Stomach (tissue), 9 donors: ENCODE data around the gene TMEM134. TPM values are rescaled to one million over a fixed set of nuclear protein-coding genes. Genes with fewer than 3 reads are reported as not detected.

Experiments
- DNase-seq, 2 donors: peaks; one replicate each; pipeline versions ENCODE4 v3.0.0 to v3.0.0-alpha.2; 2013 to 2019
- H3K27ac ChIP-seq, 5 donors: fragments of 200-600 bp in 4 of 5; sonication (generic) in 4 of 5; one replicate each; pipeline ENCODE4 v1.5.1; 2013 to 2019; ENCODE audit warnings: mild to moderate bottlenecking in 1 of 5, moderate library complexity in 1 of 5
- H3K27me3 ChIP-seq, 3 donors: fragments of 200-600 bp; sonication (generic); one replicate each; pipeline ENCODE4 v1.5.1; 2017 to 2019; ENCODE audit warnings: mixed run types in 1 of 3
- H3K36me3 ChIP-seq, 4 donors: fragments of 200-600 bp; sonication (generic); 1 replicate in 3 of 4; 2 replicates in 1 of 4; pipeline ENCODE4 v1.5.1; 2016 to 2019
- H3K4me1 ChIP-seq, 4 donors: fragments of 200-600 bp; sonication (generic); one replicate each; pipeline ENCODE4 v1.5.1; 2016 to 2019
- H3K4me3 ChIP-seq, 4 donors: fragments of 200-600 bp; sonication (generic) in 3 of 4; one replicate each; pipeline ENCODE4 v1.5.1; 2016 to 2019; ENCODE audit warnings: mild to moderate bottlenecking in 1 of 4
- H3K9me3 ChIP-seq, 4 donors: fragments of 200-600 bp; sonication (generic); one replicate each; pipeline ENCODE4 v1.5.1; 2016 to 2019
- EP300 ChIP-seq: sonication (generic); formaldehyde crosslinking; IDR thresholded peaks from one replicate; pipeline ENCODE4 v1.6.1; 2017; ENCODE audit warnings: antibody characterized with exemption
- POLR2A ChIP-seq, 4 donors: fragments of 450-650 bp; IDR thresholded peaks; one replicate each; pipeline ENCODE4 v1.6.1; 2016; ENCODE audit warnings: antibody characterized with exemption in 4 of 4, control low read depth in 2 of 4, mild to moderate bottlenecking in 1 of 4, moderate library complexity in 1 of 4
- POLR2AphosphoS5 ChIP-seq, 3 donors: sonication (generic); formaldehyde crosslinking; IDR thresholded peaks; one replicate each; pipeline ENCODE4 v1.6.1; 2016; ENCODE audit warnings: antibody characterized with exemption in 3 of 3
- WGBS, 5 donors: extraction: QIAGEN DNeasy Blood & Tissue Kit in 3 of 5; methylation state at CpG; one replicate each; pipeline versions ENCODE4 v1.1.5 to v1.1.7; 2013 to 2018; 5-methylcytosine and 5-hydroxymethylcytosine counted together
- intact Hi-C: fragments of 100-400 bp; cut with DNase I; formaldehyde crosslinking; loops from one replicate; pipeline ENCODE4 v1.15.1; 2023; ENCODE audit warnings: low total_unique reads
- polyA plus RNA-seq, 3 donors: library from polyadenylated mRNA; stranded (reverse); fragments of 200-250 nt; gene quantifications; one replicate each; pipeline ENCODE4 v1.2.3, GENCODE V29; 2013
- total RNA-seq, 5 donors: library from RNA; depleted of rRNA; stranded (reverse); fragments of >200 nt; gene quantifications; one replicate each; pipeline versions ENCODE4 v1.1.0 to v1.2.3, GENCODE V29; 2014 to 2016
- TF ChIP-seq, protein P1 (sequence below), 7 experiments: fragments of 450-650 bp in 4 of 7; fragments of 200-600 bp in 3 of 7; sonication (generic) in 3 of 7; IDR thresholded peaks; one replicate each; pipeline ENCODE4 v1.5.1; 2016 to 2019; ENCODE audit warnings: antibody characterized with exemption in 7 of 7, control low read depth in 2 of 7, mild to moderate bottlenecking in 1 of 7
- donor health status: healthy with polysubstance abuse.
- donor health status: Bipolar disorder and iron deficiency.
- donor health status: healthy.

TMEM134 gene
- total and polyA plus RNA-seq, 8 donors = 57.6 to 392 (median 128) TPM

DNA sequence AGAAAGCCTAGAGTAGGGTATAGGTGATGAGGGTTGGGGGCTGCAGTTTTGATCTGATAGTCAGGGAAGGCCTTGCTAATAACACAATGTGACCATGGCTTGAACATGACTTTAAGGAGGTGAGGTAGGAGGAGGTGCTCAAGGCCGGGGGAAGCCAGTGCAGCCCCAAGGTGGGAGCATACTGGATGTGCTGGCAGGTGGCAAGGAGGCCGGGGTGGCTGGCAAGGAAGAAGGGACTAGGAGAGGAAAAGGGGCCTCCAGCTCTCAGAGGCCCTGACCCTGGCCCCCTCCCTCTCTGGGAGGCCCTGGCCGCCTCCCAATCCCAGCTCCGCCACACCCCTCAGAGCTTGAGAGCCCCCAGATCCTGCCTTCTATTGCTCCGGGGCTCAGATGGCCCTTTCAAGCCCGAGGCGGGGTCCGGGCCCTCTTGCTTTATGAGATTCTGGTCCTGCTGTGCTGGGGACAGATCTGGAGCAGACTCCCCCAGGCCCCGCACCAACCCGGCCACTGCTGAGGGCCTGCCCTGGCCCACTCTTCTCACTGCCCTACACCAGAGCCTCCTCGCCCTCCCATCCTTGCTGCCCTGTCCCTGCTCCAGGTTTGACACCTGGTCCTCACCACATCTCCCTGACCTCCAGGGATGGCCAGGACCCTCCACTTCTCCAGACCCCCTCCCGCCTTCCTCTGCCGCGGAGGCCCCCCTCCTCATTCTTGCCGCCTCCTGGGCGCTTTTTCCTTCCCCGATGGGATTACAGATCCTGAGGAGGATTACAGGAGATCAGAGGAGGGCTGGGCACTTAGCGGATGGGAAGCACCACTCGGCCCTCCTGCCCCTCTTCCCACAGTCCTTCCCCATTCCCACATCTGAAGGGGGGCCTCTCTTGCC is 34.3 kb upstream of the TMEM134 start:
- intact Hi-C loops = loop anchor here (10.0 kb wide), 1 partner anchor 69 kb away; the partner anchor contains the start of gene PTPRCAP
- no peaks in the 10 kb centered on the region for H3K9me3 ChIP-seq
- H3K4me3 ChIP-seq = peak overlapping the region; percentile 48 to 87 (median 70)
- TF ChIP-seq POLR2A (IDR thresholded peaks at IDR 0.05) = no peak
- TF ChIP-seq POLR2AphosphoS5 (IDR thresholded peaks at IDR 0.05) = no peak
- TF ChIP-seq, protein P1, sequence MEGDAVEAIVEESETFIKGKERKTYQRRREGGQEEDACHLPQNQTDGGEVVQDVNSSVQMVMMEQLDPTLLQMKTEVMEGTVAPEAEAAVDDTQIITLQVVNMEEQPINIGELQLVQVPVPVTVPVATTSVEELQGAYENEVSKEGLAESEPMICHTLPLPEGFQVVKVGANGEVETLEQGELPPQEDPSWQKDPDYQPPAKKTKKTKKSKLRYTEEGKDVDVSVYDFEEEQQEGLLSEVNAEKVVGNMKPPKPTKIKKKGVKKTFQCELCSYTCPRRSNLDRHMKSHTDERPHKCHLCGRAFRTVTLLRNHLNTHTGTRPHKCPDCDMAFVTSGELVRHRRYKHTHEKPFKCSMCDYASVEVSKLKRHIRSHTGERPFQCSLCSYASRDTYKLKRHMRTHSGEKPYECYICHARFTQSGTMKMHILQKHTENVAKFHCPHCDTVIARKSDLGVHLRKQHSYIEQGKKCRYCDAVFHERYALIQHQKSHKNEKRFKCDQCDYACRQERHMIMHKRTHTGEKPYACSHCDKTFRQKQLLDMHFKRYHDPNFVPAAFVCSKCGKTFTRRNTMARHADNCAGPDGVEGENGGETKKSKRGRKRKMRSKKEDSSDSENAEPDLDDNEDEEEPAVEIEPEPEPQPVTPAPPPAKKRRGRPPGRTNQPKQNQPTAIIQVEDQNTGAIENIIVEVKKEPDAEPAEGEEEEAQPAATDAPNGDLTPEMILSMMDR (IDR thresholded peaks at IDR 0.05) = no peak
- no peak for TF ChIP-seq EP300
- peaks cover 45 to 50% (median 47%) of the 10 kb centered on the region in 4 donors for H3K4me1 ChIP-seq
- WGBS, 5 donors = 78 to 85% (median 85%) methylated on average over 16 to 19 of the region's 19 CpGs
- DNase-seq = no peak
- H3K36me3 ChIP-seq = peaks cover 0 to 46% (median 27%) of the 10 kb centered on the region in 4 donors
- peaks cover 0 to 22% (median 0%) of the 10 kb centered on the region in 3 donors for H3K27me3 ChIP-seq
- H3K27ac ChIP-seq = peak overlapping the region in 2 of 5 donors; percentile 98 to 99

- TF ChIP-seq POLR2A (IDR thresholded peaks at IDR 0.05) (no peak), EP300 (no peak), POLR2AphosphoS5 (IDR thresholded peaks at IDR 0.05) (no peak)
- TF ChIP-seq, protein P1 (IDR thresholded peaks at IDR 0.05) = no peak
- Histone ChIP-seq H3K4me3 (no peak overlapping the region), H3K27me3 (peaks cover 0 to 22% (median 0%) of the 10 kb centered on the region in 3 donors), H3K36me3 (peaks cover 0 to 55% (median 36%) of the 10 kb centered on the region in 4 donors), H3K27ac (no peak overlapping the region), H3K4me1 (peaks cover 41 to 45% (median 43%) of the 10 kb centered on the region in 4 donors), H3K9me3 (no peaks in the 10 kb centered on the region)
- WGBS, 5 donors = 95 to 100% (median 97%) methylated on average over 2 to 18 of the region's 18 CpGs
- intact Hi-C loops = loop anchor here (10.0 kb wide), 1 partner anchor 68 kb away; the partner anchor contains the start of gene PTPRCAP
- no peak for DNase-seq
These were observed 33.4 kb upstream of the TMEM134 start for GRCh38 chr11:67502328-67502979.

DNA sequence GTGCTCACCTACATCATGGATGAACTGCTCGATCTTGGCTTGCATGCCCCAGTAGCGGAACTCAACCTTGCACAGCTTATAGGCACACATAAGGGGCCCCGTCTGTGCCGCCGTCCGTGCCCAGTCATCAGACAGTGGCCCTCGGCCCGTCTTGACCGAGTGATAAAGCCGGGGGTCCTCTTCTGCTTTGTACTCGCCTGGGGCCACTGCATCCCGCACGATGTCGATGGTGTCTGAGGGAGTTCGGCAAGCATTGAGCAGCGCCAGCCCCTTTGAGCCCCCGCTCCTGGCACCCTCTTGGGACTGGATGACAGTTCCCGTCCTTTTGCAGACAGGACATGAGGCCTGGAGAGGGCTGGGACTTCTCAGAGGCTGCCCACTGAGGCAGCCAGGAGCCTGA is 32.8 kb upstream of the TMEM134 start:
- no peak overlapping the region for H3K27ac ChIP-seq
- no peak overlapping the region for H3K4me3 ChIP-seq
- TF ChIP-seq, protein P1 (IDR thresholded peaks at IDR 0.05) = no peak
- TF ChIP-seq EP300 (no peak), POLR2A (IDR thresholded peaks at IDR 0.05) (no peak), POLR2AphosphoS5 (IDR thresholded peaks at IDR 0.05) (no peak)
- H3K36me3 ChIP-seq = peaks cover 0 to 59% (median 41%) of the 10 kb centered on the region in 4 donors
- WGBS, 5 donors = 94 to 98% (median 98%) methylated on average over 15 to 18 of the region's 18 CpGs
- no peaks in the 10 kb centered on the region for H3K9me3 ChIP-seq
- intact Hi-C loops = loop anchor here (10.0 kb wide), 1 partner anchor 67 kb away; the partner anchor contains the start of gene PTPRCAP
- H3K27me3 ChIP-seq = peaks cover 0 to 22% (median 0%) of the 10 kb centered on the region in 3 donors
- H3K4me1 ChIP-seq = peaks cover 35 to 39% (median 37%) of the 10 kb centered on the region in 4 donors
- no peak for DNase-seq
